ENCODE data around the gene ZCCHC3.

DNA sequence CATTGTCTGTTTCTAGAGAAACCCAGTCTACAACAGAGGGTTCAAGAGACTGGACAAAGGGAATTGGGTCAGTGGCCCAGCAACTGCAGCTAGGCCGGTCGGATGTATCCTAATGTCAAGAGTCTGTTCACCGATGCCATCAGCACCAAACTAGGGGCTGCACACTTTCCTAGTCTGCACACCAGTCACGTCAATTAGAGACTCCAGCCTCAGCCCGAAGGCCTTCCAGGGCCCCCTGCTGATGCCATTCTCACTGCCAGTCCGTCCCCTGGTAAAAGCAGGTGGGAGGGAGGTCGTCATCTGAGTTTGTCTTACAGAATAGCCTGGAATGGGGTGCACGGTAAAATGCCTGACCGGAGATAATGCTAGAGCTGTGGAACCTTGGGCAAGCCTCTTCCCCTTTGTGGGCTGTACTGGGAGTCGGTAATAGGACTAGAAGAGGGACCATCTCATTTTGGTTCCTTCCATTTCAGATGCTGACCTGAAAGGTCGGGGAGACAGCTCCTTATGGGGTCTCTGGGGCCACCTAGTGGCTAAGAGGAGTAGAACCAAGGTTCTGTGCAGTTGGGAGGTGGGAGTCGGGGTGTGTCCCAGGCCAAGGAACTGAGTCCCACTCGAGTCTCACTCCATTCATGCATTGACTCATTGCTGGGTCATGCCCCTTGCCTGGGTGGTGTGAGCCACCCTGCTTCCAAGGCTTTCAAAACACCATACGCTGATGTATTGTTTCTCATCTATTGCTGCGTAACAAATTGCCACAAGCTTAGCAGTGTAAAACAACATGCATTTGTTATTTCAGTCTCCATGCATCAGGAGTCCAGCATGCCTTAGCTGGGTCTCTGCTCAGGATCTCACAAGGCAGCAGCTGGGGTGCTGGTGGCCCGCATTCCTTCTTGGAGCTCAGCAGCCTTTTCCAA, 33.1 kb downstream of the ZCCHC3 start:
- TF ChIP-seq USF2 (IDR thresholded peaks at IDR 0.05), result no peak
- TF ChIP-seq POLR2A (IDR thresholded peaks at IDR 0.05; ENCODE audit: low read length), result no peak
- TF ChIP-seq RAD21 (conservative IDR thresholded peaks at IDR 0.05 in 1 of 2, IDR thresholded peaks at IDR 0.05 in 1 of 2), result peak; percentile 84 to 93
- TF ChIP-seq PHF8 (IDR thresholded peaks at IDR 0.05; ENCODE audit: borderline replicate concordance, low read depth), result no peak
- no peak for TF ChIP-seq CHD2 (IDR thresholded peaks at IDR 0.05; ENCODE audit: low read length, partially characterized antibody)
- no peak for TF ChIP-seq BHLHE40 (IDR thresholded peaks at IDR 0.05; ENCODE audit: low read depth, low read length)
- TF ChIP-seq CTCF (IDR thresholded peaks at IDR 0.05), result peak; percentile 86
- no peak for TF ChIP-seq MAX (IDR thresholded peaks at IDR 0.05)
- TF ChIP-seq EHMT2 (IDR thresholded peaks at IDR 0.05; ENCODE audit: low read depth), result no peak
